A549 treated with Mapracorat at 1 μM for 4 hours (cell line): ENCODE data around the gene SURF1. TPM values are rescaled to one million over a fixed set of nuclear protein-coding genes. Genes with fewer than 3 reads are reported as not detected.

Experiments
- total RNA-seq: library from RNA; stranded (reverse); fragments of 200-300 nt; extraction: Qiagen RNA extraction; gene quantifications from 5 replicates; pipeline ENCODE4 v1.2.3, GENCODE V29; 2022

Gene SURF1, protein sequence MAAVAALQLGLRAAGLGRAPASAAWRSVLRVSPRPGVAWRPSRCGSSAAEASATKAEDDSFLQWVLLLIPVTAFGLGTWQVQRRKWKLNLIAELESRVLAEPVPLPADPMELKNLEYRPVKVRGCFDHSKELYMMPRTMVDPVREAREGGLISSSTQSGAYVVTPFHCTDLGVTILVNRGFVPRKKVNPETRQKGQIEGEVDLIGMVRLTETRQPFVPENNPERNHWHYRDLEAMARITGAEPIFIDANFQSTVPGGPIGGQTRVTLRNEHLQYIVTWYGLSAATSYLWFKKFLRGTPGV
- 37.5 to 46.5 TPM (median 44.6 TPM) in 5 replicates for total RNA-seq

DNA sequence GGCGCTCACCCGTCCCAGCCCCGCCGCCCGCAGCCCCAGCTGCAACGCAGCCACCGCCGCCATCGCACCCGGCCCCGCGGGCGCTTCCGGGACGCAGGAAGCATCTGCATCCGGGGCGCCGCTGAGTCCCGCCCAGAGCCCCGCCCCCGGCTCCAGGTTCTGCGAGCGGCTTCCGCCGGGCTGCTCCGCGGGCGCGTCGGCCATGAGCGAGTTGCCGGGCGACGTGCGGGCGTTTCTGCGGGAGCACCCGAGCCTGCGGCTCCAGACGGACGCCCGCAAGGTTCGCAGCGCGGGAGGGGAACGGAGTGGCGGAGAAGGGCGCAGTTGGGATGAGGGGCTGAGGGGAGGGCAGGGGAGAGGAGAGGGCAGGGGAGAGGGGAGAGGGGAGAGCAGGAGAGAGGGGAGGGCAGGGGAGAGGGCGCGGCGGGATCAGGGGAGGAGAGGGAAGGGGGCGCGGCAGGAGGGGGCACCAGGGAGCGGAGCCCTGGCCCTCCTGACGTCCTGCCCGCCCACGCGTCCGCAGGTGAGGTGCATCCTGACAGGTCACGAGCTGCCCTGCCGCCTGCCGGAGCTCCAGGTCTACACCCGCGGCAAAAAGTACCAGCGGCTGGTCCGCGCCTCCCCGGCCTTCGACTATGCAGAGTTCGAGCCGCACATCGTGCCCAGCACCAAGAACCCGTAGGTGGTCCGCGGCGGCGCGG is at the start of gene SURF1, which contains the start of gene SURF2:
SURF1 (minus strand) TSS at position 97 of the 701 bp plus-strand sequence; CDS start at position 63, 34 bp downstream.
SURF2 (plus strand) TSS at position 160 of the 701 bp plus-strand sequence; CDS start at position 203, 43 bp downstream.

DNA sequence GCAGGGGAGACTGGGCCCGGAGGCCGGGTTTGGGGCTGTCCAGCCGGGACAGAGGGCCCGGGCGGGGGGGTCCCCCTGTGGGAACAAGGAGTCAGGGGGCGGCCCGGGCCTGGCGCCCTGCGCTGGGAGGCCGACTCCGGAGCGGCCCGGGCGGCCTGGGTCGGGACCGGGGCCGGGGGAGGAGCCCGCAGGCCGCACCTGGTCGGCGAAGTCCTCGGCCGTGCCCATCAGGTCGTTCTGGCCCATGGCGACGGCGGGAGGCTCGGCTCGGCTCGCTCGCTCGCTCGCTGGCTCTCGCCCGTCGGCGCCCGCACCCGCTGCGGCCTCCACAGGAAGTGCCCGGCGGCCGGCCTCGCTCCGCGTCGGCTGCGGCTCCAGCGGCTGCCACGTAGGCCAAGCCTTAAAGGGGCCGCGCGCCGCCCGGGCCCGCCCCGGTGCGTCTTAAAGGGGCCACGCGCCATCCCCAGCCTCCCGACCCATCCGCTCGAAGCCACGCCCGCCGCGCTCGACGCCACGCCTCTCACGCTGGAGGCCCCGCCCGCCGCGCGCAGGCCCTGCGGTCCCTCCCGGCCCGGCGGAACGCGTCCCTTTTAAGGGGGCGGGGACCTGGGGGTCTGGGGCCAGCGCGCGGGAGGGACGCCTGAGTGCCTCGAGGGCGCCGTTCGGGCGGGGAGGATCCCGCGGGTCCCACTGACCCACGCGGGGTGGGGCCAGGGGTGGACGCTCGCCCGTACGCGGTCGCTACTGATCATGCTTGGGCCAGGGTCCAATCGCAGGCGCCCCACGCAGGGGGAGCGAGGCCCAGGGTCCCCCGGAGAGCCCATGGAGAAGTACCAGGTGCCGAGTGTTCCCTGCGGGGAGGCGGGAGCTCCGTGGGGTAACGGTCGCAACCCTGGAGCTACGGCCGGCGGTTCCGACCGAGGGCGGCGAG is 19.7 kb upstream of the SURF1 start, which contains the start of the genes STKLD1 and SURF4:
STKLD1 (plus strand) TSS at position 643 of the 931 bp plus-strand sequence; CDS start at position 751, 108 bp downstream.
SURF4 (minus strand) TSS at position 337 of the 931 bp plus-strand sequence; CDS start at position 246, 91 bp downstream.

DNA sequence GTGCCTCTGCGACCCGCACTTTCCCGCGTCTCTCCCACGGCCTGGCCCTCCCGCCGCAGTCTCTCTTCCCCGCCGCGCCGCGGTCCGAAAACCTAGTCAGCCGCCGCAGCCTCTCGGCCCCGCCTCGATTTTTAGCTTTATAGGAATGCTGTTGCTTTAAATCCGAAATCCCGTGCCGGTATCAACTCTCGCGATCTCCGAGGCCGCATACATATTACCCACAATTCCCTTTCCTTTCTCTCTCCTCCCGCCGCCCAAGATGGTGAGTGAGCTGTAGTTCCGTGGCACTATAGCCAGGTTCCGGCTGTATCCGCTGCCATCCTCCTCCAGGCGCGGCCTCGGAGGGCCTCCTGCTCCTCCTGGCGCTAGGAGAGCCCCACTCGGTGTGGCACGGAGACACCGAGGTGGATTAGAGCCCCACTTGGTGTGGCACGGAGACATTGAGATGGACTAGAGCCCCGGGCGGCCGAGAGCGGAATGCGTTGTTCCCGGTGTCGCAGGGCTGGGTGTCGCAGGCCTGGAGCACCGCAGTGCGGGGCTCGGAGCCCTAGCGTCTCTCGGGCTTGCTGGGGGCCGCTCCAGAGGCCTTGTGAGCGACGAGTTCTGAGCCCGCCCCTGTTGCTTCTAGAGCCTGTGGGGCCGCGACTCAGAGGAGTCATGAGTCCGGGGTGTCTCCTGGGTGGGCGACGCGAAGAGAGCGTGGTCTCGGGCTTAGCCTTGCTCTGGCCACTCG is 8.1 kb downstream of the SURF1 start, which contains the start of the genes MED22 and RPL7A:
MED22 (minus strand) TSS at position 147 of the 733 bp plus-strand sequence. CDS start 1,469 bp downstream, outside the sequence.
RPL7A (plus strand) TSS at position 234 of the 733 bp plus-strand sequence; CDS start at position 260, 26 bp downstream.

DNA sequence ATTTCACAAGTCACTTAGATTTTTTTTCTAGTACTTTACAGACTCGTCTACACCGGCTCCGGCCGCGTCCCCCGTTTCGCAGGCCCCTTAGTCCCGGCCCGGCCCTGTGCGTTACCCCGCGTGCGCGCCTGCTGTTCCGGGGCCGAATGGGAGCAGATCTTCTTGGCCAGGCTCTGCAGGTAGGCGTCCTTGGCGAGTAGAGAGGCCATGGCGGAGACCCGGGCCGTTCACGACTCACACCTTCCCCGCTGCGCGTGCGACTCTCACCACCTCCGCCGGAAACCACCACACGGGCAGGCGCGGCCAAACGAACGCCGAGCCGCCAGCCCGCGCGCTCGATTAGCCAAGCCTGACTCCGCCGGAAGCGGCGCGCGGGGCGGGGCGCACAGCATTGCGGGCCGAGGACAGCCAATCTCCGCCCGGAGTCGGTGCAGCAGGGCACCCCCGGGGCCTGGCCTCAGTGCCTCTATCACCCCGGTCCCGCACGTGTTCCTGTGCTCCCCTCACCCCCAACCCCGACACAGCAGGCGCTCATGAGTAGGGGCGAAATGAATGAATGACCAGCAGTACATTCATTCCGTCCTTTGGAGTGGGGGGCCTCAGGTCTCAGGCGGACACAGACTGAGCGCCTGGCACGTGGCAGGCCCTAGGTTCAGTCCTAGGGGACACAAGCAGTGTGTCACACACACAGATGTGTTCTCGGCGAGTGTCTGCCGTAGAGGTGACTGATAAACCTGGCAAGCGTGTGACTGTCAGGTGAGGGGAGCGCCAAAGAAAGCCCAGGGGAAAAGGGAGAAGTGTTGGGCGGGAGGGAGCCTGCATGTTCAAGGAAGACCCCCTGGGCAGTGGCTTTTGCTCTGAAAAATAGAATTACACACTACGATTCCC is 20.1 kb downstream of the SURF1 start, which contains the start of gene SURF6:
SURF6 (minus strand) TSS at position 265 of the 888 bp plus-strand sequence; CDS start at position 209, 56 bp downstream.

Other genes with a start within 250 kb of the SURF1 start
- gene RALGDS, start 235.2 kb downstream of the SURF1 start, total RNA-seq: 21.9 to 32.7 TPM (median 28.9 TPM) in 5 replicates
- gene GBGT1, start 192.6 kb downstream of the SURF1 start, total RNA-seq: 1.4 to 3.5 TPM (median 2.1 TPM) in 5 replicates
- gene OBP2B, start 147.2 kb downstream of the SURF1 start, total RNA-seq: not detected in 5 replicates
- not detected in 5 replicates for gene ABO, start 81.3 kb downstream of the SURF1 start, total RNA-seq
- gene SURF6, start 20.3 kb downstream of the SURF1 start, total RNA-seq: 19.3 to 31.1 TPM (median 26.5 TPM) in 5 replicates
- gene MED22, start 8.4 kb downstream of the SURF1 start, total RNA-seq: 20.7 to 33.2 TPM (median 30.3 TPM) in 5 replicates
- gene RPL7A, start 8.3 kb downstream of the SURF1 start, total RNA-seq: 3,324 to 3,521 TPM (median 3,436 TPM) in 5 replicates
- gene SURF2, start 63 bp upstream of the SURF1 start, total RNA-seq: 41.3 to 54.5 TPM (median 43.0 TPM) in 5 replicates
- gene SURF4, start 19.6 kb upstream of the SURF1 start, total RNA-seq: 176 to 200 TPM (median 199 TPM) in 5 replicates
- gene STKLD1, start 19.9 kb upstream of the SURF1 start, total RNA-seq: 0.90 to 1.7 TPM (median 1.1 TPM) in 5 replicates
- 29.6 to 38.4 TPM (median 33.0 TPM) in 5 replicates for gene REXO4, start 61.5 kb upstream of the SURF1 start, total RNA-seq
- 0.42 to 0.64 TPM (median 0.49 TPM) in 5 replicates for gene ADAMTS13, start 65.9 kb upstream of the SURF1 start, total RNA-seq
- gene CACFD1, start 103.5 kb upstream of the SURF1 start, total RNA-seq: 3.4 to 4.9 TPM (median 4.8 TPM) in 5 replicates
- 13.2 to 22.2 TPM (median 21.4 TPM) in 5 replicates for gene SLC2A6, start 122.6 kb upstream of the SURF1 start, total RNA-seq
- gene MYMK, start 168.5 kb upstream of the SURF1 start, total RNA-seq: not detected in 5 replicates
- not detected in 5 replicates for gene ADAMTSL2, start 178.2 kb upstream of the SURF1 start, total RNA-seq